CD4-positive, alpha-beta T cell (primary cell): ENCODE data around the gene ADGRG3. TPM values are rescaled to one million over a fixed set of nuclear protein-coding genes. Genes with fewer than 3 reads are reported as not detected.

ENCODE experiments used
- ATAC-seq: fragments of 200-7000 bp; cut with Tn5 transposase; one replicate; pipeline ENCODE4 v1.10.0; 2022; ENCODE audit warnings: mild to moderate bottlenecking; ENCODE audit not compliant: poor library complexity
- CTCF ChIA-PET: fragments of 350-600 bp; sonication (Branson Sonifier 250); formaldehyde crosslinking; loops from one replicate; lab custom pipeline; 2021; ENCODE audit warnings: antibody characterized with exemption, inconsistent platforms; lab: Charles Lee
- POLR2A ChIA-PET: fragments of 350-600 bp; sonication (Branson Sonifier 250); formaldehyde crosslinking; loops from one replicate; lab custom pipeline; 2021; ENCODE audit warnings: antibody characterized with exemption, inconsistent platforms; lab: Charles Lee
- DNase-seq, 14 experiments: peaks; one replicate each; pipeline ENCODE4 v3.0.0-alpha.2; 2013 to 2020; ENCODE audit warnings: mixed read lengths in 2 of 14
- H3K27ac ChIP-seq, 2 donors: one replicate each; pipeline versions ENCODE4 v1.5.1 to v1.7.0; 2013; ENCODE audit warnings: low read length in 2 of 2, low read depth in 1 of 2, mild to moderate bottlenecking in 1 of 2
- H3K27me3 ChIP-seq, 2 experiments: 1 replicate in 1 of 2; 2 replicates in 1 of 2; pipeline versions ENCODE4 v1.6.1 to v1.7.0; 2013; ENCODE audit warnings: low read length in 2 of 2, control low read depth in 1 of 2, mild to moderate bottlenecking in 1 of 2, moderate library complexity in 1 of 2; ENCODE audit not compliant: insufficient read depth in 2 of 2, control insufficient read depth in 1 of 2
- H3K36me3 ChIP-seq: one replicate; pipeline ENCODE4 v1.6.1; 2013; ENCODE audit warnings: low read length, control low read depth; ENCODE audit not compliant: insufficient read depth
- H3K4me1 ChIP-seq: one replicate; pipeline ENCODE4 v1.6.1; 2013; ENCODE audit warnings: low read length, control low read depth; ENCODE audit not compliant: insufficient read depth
- H3K4me3 ChIP-seq: one replicate; pipeline ENCODE4 v1.5.1; 2013; ENCODE audit warnings: mild to moderate bottlenecking, low read length, moderate library complexity
- H3K9me3 ChIP-seq, 2 experiments: 1 replicate in 1 of 2; 2 replicates in 1 of 2; pipeline versions ENCODE4 v1.6.1 to v1.7.0; 2013; ENCODE audit warnings: low read length in 2 of 2, mild to moderate bottlenecking in 2 of 2, control low read depth in 1 of 2, moderate library complexity in 1 of 2; ENCODE audit not compliant: control insufficient read depth in 1 of 2, insufficient read depth in 1 of 2
- H3K27ac Mint-ChIP-seq: one replicate; pipeline ENCODE4 v1.8.0; 2020; ENCODE audit warnings: mixed read lengths
- H3K27me3 Mint-ChIP-seq: one replicate; pipeline ENCODE4 v1.8.0; 2021; ENCODE audit warnings: mixed read lengths
- H3K36me3 Mint-ChIP-seq: one replicate; pipeline ENCODE4 v1.8.0; 2021; ENCODE audit warnings: low read depth, mixed read lengths
- H3K4me1 Mint-ChIP-seq: one replicate; pipeline ENCODE4 v1.8.0; 2021; ENCODE audit warnings: low read depth, mixed read lengths
- H3K4me3 Mint-ChIP-seq: one replicate; pipeline ENCODE4 v1.8.0; 2020; ENCODE audit warnings: mild to moderate bottlenecking, mixed read lengths
- H3K9me3 Mint-ChIP-seq: one replicate; pipeline ENCODE4 v1.8.0; 2020; ENCODE audit warnings: mixed read lengths
- intact Hi-C, 2 experiments: fragments of 100-400 bp; cut with DNase I in 1 of 2; cut with micrococcal nuclease in 1 of 2; formaldehyde crosslinking; loops; one replicate each; pipeline versions ENCODE4 v1.15.1 to v1.9.0; 2023 to 2025; cut with DNase I, micrococcal nuclease
- total RNA-seq, 174 experiments: library from RNA in 2 of 174; stranded (reverse) in 2 of 174; gene quantifications; one replicate each; pipeline ENCODE4 v1.2.3 and lab custom pipeline; 2021 to 2026
- TF ChIP-seq, protein P1 (sequence below): fragments of 200-600 bp; IDR thresholded peaks from one replicate; pipeline ENCODE4 v1.8.0; 2022; ENCODE audit warnings: antibody characterized with exemption, mild to moderate bottlenecking

ADGRG3 gene
- total RNA-seq, 2 experiments from 2014 or later = 0.28 TPM; not detected in 1

DNA sequence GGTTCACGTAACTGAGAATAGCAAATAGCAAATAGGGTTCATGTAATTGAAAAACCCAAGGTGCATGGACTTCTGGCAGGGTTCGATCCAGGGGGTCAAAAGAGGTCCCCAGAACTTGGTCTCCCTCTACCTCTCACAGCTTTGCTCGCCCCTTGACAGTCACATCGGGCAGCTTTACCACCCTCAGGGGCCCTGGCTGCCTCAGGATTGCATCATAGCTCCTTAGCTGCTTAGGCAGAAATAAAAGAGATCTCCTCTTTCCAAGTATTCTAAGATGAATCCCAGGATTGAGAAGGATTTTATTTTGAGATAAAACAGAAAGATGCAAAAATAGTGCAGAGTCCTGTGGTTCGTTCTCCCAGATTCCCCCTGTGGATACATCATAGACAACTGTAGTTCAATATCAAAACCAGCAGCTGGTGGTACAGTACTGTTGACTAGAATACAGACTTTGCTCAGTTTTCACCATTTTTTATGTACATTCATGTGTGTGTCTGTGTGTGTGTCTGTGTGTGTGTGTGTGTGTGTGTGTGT lies 12.8 kb downstream of the ADGRG3 start:
- H3K9me3 ChIP-seq = no peaks in the 10 kb centered on the region
- ChIA-PET CTCF (no interaction called here), POLR2A (no interaction called here)
- Mint-ChIP-seq H3K4me3 (no peak overlapping the region), H3K4me1 (no peaks in the 10 kb centered on the region), H3K27me3 (no peaks in the 10 kb centered on the region), H3K9me3 (no peaks in the 10 kb centered on the region), H3K27ac (no peak overlapping the region), H3K36me3 (no peaks in the 10 kb centered on the region)
- ATAC-seq (no peak), DNase-seq (no peak)
- H3K36me3 ChIP-seq = no peaks in the 10 kb centered on the region
- H3K27ac ChIP-seq = no peak overlapping the region
- H3K4me3 ChIP-seq = no peak overlapping the region
- H3K4me1 ChIP-seq = no peaks in the 10 kb centered on the region
- TF ChIP-seq, protein P1, sequence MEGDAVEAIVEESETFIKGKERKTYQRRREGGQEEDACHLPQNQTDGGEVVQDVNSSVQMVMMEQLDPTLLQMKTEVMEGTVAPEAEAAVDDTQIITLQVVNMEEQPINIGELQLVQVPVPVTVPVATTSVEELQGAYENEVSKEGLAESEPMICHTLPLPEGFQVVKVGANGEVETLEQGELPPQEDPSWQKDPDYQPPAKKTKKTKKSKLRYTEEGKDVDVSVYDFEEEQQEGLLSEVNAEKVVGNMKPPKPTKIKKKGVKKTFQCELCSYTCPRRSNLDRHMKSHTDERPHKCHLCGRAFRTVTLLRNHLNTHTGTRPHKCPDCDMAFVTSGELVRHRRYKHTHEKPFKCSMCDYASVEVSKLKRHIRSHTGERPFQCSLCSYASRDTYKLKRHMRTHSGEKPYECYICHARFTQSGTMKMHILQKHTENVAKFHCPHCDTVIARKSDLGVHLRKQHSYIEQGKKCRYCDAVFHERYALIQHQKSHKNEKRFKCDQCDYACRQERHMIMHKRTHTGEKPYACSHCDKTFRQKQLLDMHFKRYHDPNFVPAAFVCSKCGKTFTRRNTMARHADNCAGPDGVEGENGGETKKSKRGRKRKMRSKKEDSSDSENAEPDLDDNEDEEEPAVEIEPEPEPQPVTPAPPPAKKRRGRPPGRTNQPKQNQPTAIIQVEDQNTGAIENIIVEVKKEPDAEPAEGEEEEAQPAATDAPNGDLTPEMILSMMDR = no peak
- intact Hi-C loops = no loop called here
- H3K27me3 ChIP-seq = no peaks in the 10 kb centered on the region

DNA sequence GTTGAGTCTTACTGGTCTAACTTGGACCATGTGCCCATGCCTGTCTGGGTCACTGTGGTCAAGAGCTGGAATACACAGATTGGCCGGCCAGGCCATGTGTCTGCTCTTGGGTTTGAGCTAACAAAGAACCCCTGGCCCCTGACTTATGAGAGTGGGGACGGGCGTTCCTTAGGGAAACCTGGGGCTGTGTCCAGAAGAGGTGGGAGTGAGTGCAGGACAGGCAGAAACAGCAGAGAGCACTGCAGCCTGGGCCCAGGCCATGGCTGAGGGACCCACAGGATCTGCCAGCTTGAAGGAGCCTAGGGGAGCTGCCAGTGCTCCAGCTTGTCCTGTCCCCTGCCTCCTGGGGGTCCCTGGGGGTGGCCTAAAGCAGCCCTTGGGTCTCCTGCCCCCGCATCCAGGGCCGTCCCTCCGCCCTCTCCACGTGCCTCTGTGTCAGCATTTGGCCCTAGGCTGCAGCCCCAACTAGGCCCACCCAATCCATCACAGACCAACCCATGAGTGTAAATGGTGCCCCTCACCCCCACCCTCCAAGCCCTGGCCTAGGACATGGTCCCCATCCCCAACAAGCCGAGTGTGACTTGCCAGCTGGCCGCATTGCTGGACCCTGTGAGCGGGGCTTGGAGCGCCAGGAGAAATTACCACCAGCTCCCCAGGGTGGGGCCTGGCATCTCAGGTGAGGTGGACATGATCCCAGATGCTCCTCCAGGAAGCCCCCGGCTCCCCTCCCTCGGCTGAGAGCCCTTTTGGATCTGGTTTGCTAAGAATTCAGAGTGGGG lies 14.0 kb downstream of the ADGRG3 start:
- Mint-ChIP-seq H3K4me3 (no peak overlapping the region), H3K27ac (no peak overlapping the region), H3K4me1 (no peaks in the 10 kb centered on the region), H3K9me3 (no peaks in the 10 kb centered on the region), H3K36me3 (no peaks in the 10 kb centered on the region), H3K27me3 (no peaks in the 10 kb centered on the region)
- no peaks in the 10 kb centered on the region for H3K27me3 ChIP-seq
- no peaks in the 10 kb centered on the region for H3K36me3 ChIP-seq
- TF ChIP-seq, protein P1 = no peak
- no peak for DNase-seq
- ATAC-seq = no peak
- intact Hi-C loops = no loop called here
- H3K9me3 ChIP-seq = no peaks in the 10 kb centered on the region
- ChIA-PET CTCF (no interaction called here), POLR2A (no interaction called here)
- no peak overlapping the region for H3K27ac ChIP-seq
- H3K4me1 ChIP-seq = no peaks in the 10 kb centered on the region
- no peak overlapping the region for H3K4me3 ChIP-seq

DNA sequence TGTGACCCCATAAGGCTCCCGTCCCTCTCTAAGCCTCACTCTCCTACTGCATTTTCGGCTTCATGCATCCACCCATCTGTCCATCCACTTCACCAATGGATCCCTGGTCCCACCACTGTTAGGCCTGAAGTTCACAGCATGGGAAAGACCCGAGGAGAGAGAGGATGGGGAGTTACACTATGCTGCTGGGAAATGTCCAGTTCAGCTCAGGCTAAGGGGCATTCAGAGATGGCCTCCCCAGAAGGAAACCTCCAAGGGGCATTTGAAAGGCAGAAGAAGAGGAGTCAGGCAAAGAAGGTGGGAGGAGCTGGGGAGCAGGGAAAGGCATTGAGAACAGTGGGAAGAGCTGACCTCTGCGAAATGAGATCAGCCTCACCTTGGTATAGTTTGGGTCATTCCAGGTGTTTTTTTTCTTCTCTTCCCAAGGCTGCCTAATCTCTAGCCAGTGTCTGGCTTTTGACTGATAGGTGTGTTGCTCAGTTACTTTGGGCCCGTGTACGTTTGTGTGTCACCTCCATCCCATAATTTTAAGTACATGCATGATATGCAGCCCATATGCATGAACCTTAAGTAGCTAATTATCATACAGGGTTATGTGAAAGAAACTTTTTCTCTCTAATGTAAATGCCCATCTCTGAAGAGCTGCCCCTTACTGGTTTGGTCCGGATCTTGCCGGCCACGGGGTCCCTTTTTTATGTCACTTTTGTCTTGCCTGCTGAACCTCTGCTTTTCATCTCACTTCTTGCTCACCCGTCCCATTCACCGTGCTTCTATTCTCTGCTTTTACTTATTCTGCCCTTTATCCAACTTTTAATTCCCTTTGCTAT lies 14.9 kb downstream of the ADGRG3 start:
- Mint-ChIP-seq H3K4me1 (no peaks in the 10 kb centered on the region), H3K4me3 (no peak overlapping the region), H3K9me3 (no peaks in the 10 kb centered on the region), H3K27me3 (no peaks in the 10 kb centered on the region), H3K27ac (no peak overlapping the region), H3K36me3 (no peaks in the 10 kb centered on the region)
- TF ChIP-seq, protein P1 = no peak
- DNase-seq (no peak), ATAC-seq (no peak)
- H3K36me3 ChIP-seq = no peaks in the 10 kb centered on the region
- ChIA-PET POLR2A (no interaction called here), CTCF (no interaction called here)
- no peak overlapping the region for H3K4me3 ChIP-seq
- intact Hi-C loops = no loop called here
- H3K9me3 ChIP-seq = no peaks in the 10 kb centered on the region
- no peak overlapping the region for H3K27ac ChIP-seq
- H3K27me3 ChIP-seq = no peaks in the 10 kb centered on the region
- H3K4me1 ChIP-seq = no peaks in the 10 kb centered on the region
